Mesothelial cell of epicardium (in vitro differentiated cells): ENCODE measurements around the gene DGKI. TPM values are rescaled to one million over a fixed set of nuclear protein-coding genes. Genes with fewer than 3 reads are reported as not detected.
A peak's percentile ranks its signal among the peaks of the same experiment; 100 is the strongest.

Source experiments
- DNase-seq, 2 experiments: peaks; one replicate each; pipeline ENCODE4 v3.0.0; 2021; ENCODE audit warnings: low spot score in 2 of 2; ENCODE audit not compliant: unreplicated experiment in 2 of 2
- H3K27ac Mint-ChIP-seq: 2 replicates; pipeline ENCODE4 v1.8.0; 2021; ENCODE audit warnings: mixed read lengths
- H3K27me3 Mint-ChIP-seq: 2 replicates; pipeline ENCODE4 v1.8.0; 2021; ENCODE audit warnings: low read depth, mixed read lengths
- H3K36me3 Mint-ChIP-seq: 2 replicates; pipeline ENCODE4 v1.8.0; 2021; ENCODE audit warnings: mixed read lengths
- H3K4me1 Mint-ChIP-seq: 2 replicates; pipeline ENCODE4 v1.8.0; 2021; ENCODE audit warnings: mixed read lengths
- H3K4me3 Mint-ChIP-seq: 2 replicates; pipeline ENCODE4 v1.8.0; 2021; ENCODE audit warnings: mild to moderate bottlenecking, moderate library complexity, mixed read lengths
- H3K9me3 Mint-ChIP-seq: 2 replicates; pipeline ENCODE4 v1.8.0; 2021; ENCODE audit warnings: mixed read lengths
- CTCF ChIP-seq: fragments of 200-600 bp; sonication (generic); IDR thresholded peaks from one replicate; pipeline ENCODE4 v1.5.0; 2021; ENCODE audit warnings: antibody characterized with exemption; ENCODE audit not compliant: unreplicated experiment
- total RNA-seq: library from RNA; stranded (reverse); gene quantifications from 3 replicates; pipeline ENCODE4 v1.2.1, GENCODE V29; 2021

Gene DGKI
- total RNA-seq, 1 donor from 2014 or later: 2.0 TPM

- no peak for DNase-seq
Measured at GRCh38 chr7:137363683-137364082, 483.1 kb downstream of the DGKI start.

DNA sequence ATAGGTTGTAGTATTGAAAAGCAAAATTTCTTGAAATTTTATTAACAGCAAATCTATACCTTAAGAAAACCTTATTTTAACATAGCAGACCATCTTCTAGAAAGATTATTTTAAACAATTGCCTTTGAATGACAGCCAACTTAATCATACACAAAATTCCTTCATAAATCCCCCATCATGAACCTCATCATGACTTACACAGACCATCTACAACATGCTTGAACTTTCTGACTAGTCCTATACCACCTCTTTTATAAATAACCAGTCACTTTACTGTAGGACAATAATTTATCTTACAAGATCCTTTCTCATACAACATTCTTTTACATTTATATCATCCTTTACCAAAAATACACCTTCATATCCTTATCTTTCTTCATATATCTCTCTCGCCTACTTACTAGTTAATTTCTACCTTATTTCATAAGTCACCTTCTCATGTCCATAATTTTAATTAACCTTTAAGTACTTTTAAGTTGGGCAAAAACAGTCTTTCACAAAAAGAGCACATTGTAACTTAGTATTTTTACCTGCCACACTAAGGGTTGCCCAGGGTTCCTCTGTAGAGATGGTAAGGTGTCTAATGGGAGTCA, 486.6 kb downstream of the DGKI start:
- DNase-seq: no peak
- no peak for TF ChIP-seq CTCF
- Mint-ChIP-seq H3K9me3 (peaks cover 77% of the 10 kb centered on the region), H3K27me3 (no peaks in the 10 kb centered on the region), H3K4me1 (no peaks in the 10 kb centered on the region), H3K27ac (no peak overlapping the region), H3K4me3 (no peak overlapping the region), H3K36me3 (peaks cover 20% of the 10 kb centered on the region)

More at GRCh38 chr7:137363683-137364082, 483.1 kb downstream of the DGKI start:
- Mint-ChIP-seq H3K36me3 (peaks cover 16% of the 10 kb centered on the region), H3K27ac (no peak overlapping the region), H3K4me3 (no peak overlapping the region), H3K4me1 (no peaks in the 10 kb centered on the region), H3K27me3 (no peaks in the 10 kb centered on the region), H3K9me3 (peaks cover 63% of the 10 kb centered on the region)
- TF ChIP-seq CTCF: no peak

- Mint-ChIP-seq H3K4me1 (peaks cover 27% of the 10 kb centered on the region), H3K27ac (no peak overlapping the region), H3K27me3 (no peaks in the 10 kb centered on the region), H3K36me3 (peaks cover 9% of the 10 kb centered on the region), H3K9me3 (peaks cover 36% of the 10 kb centered on the region), H3K4me3 (no peak overlapping the region)
- no peak for TF ChIP-seq CTCF
- no peak for DNase-seq
Measured at GRCh38 chr7:137354961-137355360, 491.8 kb downstream of the DGKI start.

- Mint-ChIP-seq H3K36me3 (peaks cover 7% of the 10 kb centered on the region), H3K27me3 (no peaks in the 10 kb centered on the region), H3K4me3 (no peak overlapping the region), H3K9me3 (peaks cover 32% of the 10 kb centered on the region), H3K27ac (peak overlapping the region; percentile 45), H3K4me1 (peaks cover 27% of the 10 kb centered on the region)
- no peak for DNase-seq
- no peak for TF ChIP-seq CTCF
Measured at GRCh38 chr7:137354396-137354795, 492.4 kb downstream of the DGKI start.

DNA sequence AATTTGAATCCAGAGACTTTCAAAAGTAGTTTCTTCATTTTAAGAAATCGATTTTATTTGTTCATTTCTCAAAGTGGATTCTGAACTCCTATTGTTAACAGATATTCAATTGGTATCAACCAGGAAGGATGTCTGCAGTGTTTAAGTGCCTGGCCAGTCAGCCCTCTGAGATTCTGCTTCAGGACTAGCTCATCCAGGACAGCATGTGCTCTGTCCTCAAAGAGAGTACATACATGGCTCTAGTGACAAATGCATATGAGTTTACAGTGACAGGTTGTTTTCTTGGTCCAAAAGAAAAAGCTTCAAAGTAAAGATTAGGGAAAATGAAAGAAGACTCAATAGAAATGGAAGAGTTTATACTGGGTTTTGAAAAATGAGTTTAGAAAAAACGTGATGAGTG, 494.8 kb downstream of the DGKI start:
- no peak for DNase-seq
- H3K27ac Mint-ChIP-seq: peak overlapping the region; percentile 13
- H3K4me1 Mint-ChIP-seq: peaks cover 27% of the 10 kb centered on the region
- H3K9me3 Mint-ChIP-seq: peaks cover 13% of the 10 kb centered on the region
- H3K27me3 Mint-ChIP-seq: no peaks in the 10 kb centered on the region
- H3K36me3 Mint-ChIP-seq: peaks cover 5% of the 10 kb centered on the region
- H3K4me3 Mint-ChIP-seq: no peak overlapping the region
- TF ChIP-seq CTCF: no peak
